C1 segment of cervical spinal cord (tissue), 14 donors: ENCODE measurements around the gene FLT1.

Experiments
- DNase-seq, 14 donors: peaks; one replicate each; lab custom pipeline; 2025; lab: John Stamatoyannopoulos, UW

Gene FLT1

DNA sequence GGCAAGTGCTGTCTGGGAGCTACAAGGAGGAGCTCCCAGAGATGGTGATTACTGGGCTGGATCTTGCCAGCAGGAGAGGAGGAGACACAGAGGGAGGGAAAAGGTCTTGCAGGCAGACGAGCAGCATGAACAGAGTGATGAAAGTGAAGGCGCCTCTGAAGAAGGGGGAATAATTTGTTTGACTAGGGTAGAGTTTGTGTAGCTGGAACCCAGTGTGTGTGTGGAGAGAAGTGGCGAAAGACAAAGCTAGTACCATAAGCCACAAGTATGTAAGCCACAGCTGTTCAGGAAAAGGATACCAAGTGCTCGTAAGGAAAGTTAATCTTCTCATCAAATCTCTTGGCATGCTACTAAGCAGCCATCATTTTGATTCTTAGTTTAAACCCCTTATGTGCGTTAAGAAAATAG lies 5.4 kb downstream of the FLT1 start:
- no peak for DNase-seq

GRCh38 chr13:28488376-28489005 lies 6.4 kb downstream of the FLT1 start:
- DNase-seq, result no peak

GRCh38 chr13:28485996-28486543 lies 8.9 kb downstream of the FLT1 start:
- no peak for DNase-seq

GRCh38 chr13:28485551-28485950 lies 9.4 kb downstream of the FLT1 start:
- DNase-seq, result no peak

- no peak for DNase-seq
Measured at GRCh38 chr13:28485097-28485496, 9.8 kb downstream of the FLT1 start.

GRCh38 chr13:28483313-28483931 lies 11.5 kb downstream of the FLT1 start:
- no peak for DNase-seq

GRCh38 chr13:28479005-28479404 lies 15.9 kb downstream of the FLT1 start:
- no peak for DNase-seq

DNA sequence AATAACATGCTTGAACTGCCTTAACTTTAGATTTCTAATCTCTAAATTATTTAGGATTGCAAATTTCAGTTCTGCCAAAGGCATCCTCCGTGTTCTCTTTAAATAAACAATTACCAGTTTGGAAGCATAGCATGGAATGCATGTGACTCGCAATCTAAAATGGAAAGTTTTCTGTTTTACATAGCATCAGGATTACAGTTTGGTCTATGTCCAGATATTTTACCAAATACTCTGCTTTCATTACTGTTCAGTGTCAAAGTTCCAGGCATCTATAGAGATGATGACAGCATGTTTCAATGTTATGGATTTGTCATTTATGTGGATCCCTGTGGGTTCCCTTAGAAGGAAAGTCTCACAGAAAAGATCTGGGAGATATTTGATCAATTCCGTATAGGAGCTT lies 16.8 kb downstream of the FLT1 start:
- DNase-seq, result no peak

- DNase-seq, result no peak
Measured at GRCh38 chr13:28477709-28477973, 17.3 kb downstream of the FLT1 start.

- DNase-seq, result no peak
Measured at GRCh38 chr13:28476919-28477708, 17.8 kb downstream of the FLT1 start.

DNA sequence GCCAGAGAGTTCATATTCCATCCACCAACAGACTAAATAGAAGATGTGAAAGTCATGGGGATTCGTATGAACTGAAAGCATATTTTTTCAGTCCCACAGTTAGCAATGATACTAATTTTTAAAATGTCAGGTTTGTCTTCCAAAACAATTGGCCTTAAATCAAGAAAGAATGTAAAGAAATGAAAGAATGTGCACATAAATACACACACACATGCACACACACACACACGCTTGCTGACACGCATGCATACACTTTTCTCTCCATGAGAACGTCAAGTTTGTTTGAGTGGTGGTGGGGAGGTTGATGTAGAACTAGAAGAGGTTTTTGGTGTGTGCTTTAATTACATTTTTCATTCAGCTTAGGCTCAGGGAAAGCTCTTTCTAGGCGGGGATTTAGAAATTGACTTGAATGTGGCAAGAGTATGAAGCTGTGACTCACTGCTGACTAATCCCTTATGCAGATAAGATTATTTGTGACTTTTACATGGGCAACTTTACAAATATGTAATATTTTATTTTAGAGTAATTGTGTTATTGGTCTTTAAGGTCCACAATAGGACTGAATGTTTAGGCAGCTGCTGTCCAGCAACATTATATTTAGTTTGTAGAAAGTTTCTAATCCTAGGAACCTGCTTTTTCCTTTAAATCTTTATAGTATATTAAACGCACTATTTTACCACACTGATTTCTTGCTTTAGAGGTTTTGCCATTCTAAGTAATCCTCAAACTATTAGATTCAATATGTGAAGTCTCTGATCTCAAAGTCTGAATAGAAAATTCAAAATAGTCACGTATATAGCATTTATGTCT lies 18.8 kb downstream of the FLT1 start:
- DNase-seq, result no peak

DNA sequence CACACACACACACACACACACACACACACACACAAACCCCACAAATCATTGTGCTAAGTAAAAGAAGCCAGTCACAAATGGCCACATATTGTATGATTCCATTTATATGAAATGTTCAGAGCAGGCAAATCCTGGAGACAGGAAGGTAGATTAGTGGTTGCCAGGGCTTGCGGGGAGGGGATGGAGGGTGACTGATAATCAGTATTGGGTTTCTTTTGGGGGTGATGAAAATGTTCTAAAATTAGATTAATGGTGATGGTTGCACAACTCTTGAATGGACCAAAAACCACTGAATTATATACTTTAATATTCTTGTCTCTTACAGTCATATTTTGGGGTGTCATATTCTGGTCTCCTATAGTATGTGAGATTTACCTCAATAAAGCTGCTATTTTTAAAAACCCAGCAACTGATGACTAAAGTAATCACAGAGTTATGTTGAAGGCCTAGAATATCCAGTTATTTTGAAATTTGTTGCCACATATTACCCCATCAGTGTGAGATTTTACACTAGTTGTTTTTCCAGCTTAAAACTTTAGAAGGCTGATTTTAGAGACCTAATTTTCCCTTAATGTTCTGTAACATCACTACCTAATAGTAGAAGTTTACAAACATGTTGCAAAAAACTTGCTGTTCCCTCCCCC lies 20.3 kb downstream of the FLT1 start:
- DNase-seq, result no peak

GRCh38 chr13:28473044-28473443 lies 21.9 kb downstream of the FLT1 start:
- no peak for DNase-seq

DNA sequence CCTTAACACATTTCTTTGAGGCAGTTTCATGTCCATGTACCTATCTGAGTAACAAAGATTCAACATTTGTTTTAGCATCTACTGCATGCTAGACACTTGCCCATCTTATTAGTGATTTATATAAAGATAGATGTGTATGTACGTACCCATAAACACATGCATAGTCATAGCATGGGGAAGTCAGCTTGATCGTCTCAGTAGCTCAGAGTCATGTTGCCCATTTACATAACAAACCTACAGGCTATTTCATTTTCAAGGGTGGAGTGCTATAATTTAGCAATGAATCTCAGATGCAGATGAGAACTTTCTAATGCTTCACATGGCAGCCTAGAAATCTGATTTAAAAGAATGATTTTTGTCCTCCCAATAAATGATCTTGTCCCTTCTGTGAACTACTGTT lies 23.5 kb downstream of the FLT1 start:
- DNase-seq, result no peak

DNA sequence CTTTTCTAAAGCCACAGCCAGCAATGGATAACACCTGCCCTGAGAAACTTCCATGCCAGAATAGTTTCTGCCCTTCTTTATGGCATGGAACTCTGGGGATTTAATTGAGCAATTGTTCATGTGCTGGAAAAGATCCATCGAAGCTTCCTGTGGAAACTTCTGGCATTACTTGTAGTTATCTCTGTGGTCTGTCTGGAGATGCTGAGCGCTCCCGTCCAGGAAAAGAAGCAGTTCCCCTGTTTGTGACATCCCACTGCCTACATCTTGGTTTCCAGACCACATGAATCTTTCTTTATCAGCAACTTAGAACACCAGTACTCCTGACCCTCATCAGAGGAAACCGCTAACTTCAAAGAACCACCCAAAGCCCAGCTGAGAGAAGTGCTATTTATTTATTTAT lies 24.6 kb downstream of the FLT1 start:
- no peak for DNase-seq

DNA sequence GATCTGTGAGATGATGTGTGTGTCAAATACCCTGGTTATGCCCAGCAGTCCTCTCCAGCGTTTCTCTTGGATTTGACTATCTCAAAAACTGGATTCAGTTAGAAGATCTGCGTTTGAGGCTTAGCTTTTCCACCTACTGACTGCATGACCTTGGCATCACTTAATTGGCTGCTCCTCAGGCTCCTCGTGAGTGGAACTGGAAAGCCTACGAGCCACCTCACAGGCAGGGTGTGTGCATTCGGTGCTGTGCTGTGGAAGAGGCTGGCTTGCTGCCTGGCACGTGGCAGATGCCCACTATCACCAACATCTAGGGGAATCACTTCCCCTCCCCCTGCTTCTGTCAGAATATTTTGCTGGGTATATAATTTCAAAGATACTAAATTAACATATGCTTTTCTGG lies 25.6 kb downstream of the FLT1 start:
- peak in 1 of 14 donors; percentile 15 for DNase-seq

- DNase-seq, result no peak
Measured at GRCh38 chr13:28468023-28468915, 26.7 kb downstream of the FLT1 start.

DNA sequence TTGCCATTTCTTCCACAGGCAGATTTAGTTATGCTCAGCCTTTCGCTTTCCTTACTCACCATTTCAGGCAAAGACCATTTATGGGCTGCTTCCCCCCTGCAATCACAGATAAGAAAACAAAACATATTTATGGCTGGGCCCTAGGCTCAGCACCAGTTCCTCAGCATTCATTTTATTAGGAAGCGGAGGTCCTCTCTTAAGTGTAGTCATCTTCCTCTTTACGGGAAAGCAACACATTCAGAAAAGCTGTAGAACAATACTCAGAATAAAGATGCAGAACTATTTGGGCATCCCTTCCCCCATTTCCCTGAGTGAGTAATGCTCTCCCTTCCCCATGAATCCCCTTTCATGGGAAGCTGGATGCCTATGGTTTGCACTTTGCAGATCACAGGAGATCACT lies 27.9 kb downstream of the FLT1 start:
- DNase-seq, result no peak

DNA sequence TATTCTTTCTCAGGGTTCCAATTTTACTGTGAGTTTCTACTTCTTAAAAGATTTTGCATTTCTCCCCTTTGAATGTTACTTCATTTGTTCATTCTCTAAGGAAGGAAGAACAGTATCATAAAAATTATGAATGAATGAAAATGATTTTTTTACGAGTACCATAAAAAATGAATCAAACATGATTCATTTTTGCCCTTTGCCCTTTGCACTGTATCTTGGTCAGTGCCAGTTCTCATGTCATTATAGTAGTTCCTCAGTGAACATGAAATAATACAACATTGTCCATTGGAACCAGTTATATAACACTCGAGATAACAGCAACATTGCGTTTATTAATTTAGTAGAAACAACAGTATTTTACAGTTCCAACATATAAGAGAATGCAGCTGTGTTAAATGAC lies 28.8 kb downstream of the FLT1 start:
- DNase-seq, result no peak

DNA sequence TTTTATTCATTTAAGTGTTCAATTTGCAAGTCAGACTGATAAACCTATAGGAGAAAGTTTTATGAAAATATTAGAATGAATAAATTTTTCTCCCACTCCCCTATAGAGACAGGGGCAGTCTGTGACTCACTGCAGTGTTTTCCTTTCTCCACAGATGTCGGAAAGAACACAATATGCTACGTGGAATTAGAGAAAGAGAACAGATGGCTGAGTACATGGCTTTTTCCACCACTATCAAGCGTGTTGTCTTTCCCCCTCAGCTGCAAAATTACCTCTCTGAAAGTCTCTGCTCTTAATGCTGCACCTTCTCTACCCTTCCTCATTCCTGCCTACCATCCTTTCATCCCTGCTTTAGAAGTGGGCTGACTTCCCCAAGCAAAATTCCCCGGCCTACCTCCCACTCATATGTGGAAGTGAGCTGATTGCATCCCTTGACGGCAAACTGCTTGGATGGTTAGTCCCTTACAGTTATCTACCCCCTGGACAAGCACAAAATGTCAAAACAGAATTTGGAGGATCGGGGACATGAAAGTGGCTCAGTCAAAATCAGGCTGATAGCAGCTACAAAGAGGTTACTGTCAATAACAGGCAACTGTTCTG lies 30.0 kb downstream of the FLT1 start:
- DNase-seq, result peak in 1 of 14 donors; percentile 75
